Measurements from ENCODE around the gene GBP6. TPM values are rescaled to one million over a fixed set of nuclear protein-coding genes. Genes with fewer than 3 reads are reported as not detected.
"Not testable (repeated sequence)": the region's sequence is repeated elsewhere in the genome, so short reads cannot be mapped to it uniquely, and the experiment has no call there.

Gene GBP6
- total and polyA plus RNA-seq, 10 donors: 0.02 to 0.46 (median 0.24) TPM

GRCh38 chr1:89425056-89425455 lies 61.2 kb downstream of the GBP6 start:
- H3K36me3 ChIP-seq: peaks cover 0 to 36% (median 0%) of the 10 kb centered on the region in 6 donors
- H3K9me3 ChIP-seq: no peaks in the 10 kb centered on the region
- H3K27ac ChIP-seq: no peak overlapping the region
- TF ChIP-seq CTCF (IDR thresholded peaks at IDR 0.05 in 8 of 11, conservative IDR thresholded peaks at IDR 0.05 in 3 of 11) (no peak), POLR2AphosphoS5 (IDR thresholded peaks at IDR 0.05) (no peak)
- H3K4me3 ChIP-seq: no peak overlapping the region
- H3K27me3 ChIP-seq (replicated peaks in 1 of 7): no peaks in the 10 kb centered on the region
- intact Hi-C loops (cut with DNase I; ENCODE audit: low total_unique reads): no loop called here
- no peak for DNase-seq
- no peaks in the 10 kb centered on the region for H3K4me1 ChIP-seq
- 88 to 97% (median 93%) methylated on average over 3 of the region's 3 CpGs for WGBS, 5 donors

GRCh38 chr1:89429062-89429461 lies 65.2 kb downstream of the GBP6 start:
- intact Hi-C loops (cut with DNase I; ENCODE audit: low total_unique reads): no loop called here
- Histone ChIP-seq H3K27me3 (replicated peaks in 1 of 7) (no peaks in the 10 kb centered on the region), H3K27ac (no peak overlapping the region), H3K36me3 (peaks cover 0 to 16% (median 0%) of the 10 kb centered on the region in 6 donors), H3K9me3 (no peaks in the 10 kb centered on the region), H3K4me3 (no peak overlapping the region), H3K4me1 (no peaks in the 10 kb centered on the region)
- TF ChIP-seq CTCF (IDR thresholded peaks at IDR 0.05 in 8 of 11, conservative IDR thresholded peaks at IDR 0.05 in 3 of 11): no peak
- TF ChIP-seq POLR2A (IDR thresholded peaks at IDR 0.05): no peak
- no peak for TF ChIP-seq POLR2AphosphoS5 (IDR thresholded peaks at IDR 0.05)
- DNase-seq: no peak
- 73 to 82% (median 77%) methylated on average over 6 of the region's 6 CpGs for WGBS, 5 donors

GRCh38 chr1:89429681-89430080 lies 65.8 kb downstream of the GBP6 start:
- H3K27ac ChIP-seq; intact Hi-C loops (cut with DNase I; ENCODE audit: low total_unique reads); H3K4me3 ChIP-seq; DNase-seq; H3K27me3 ChIP-seq (replicated peaks in 1 of 7); H3K9me3 ChIP-seq; H3K4me1 ChIP-seq: not testable (repeated sequence)
- 50 to 100% (median 90%) methylated on average over 1 to 2 of the region's 4 CpGs for WGBS, 5 donors
- H3K36me3 ChIP-seq: peaks cover 0 to 10% (median 0%) of the 10 kb centered on the region in 6 donors

- H3K27ac ChIP-seq: no peak overlapping the region
- intact Hi-C loops (cut with DNase I; ENCODE audit: low total_unique reads): no loop called here
Observed at GRCh38 chr1:89433421-89433820, 69.6 kb downstream of the GBP6 start.

GRCh38 chr1:89434058-89434780 lies 70.4 kb downstream of the GBP6 start:
- 74 to 82% (median 80%) methylated on average over 9 of the region's 9 CpGs for WGBS, 5 donors
- H3K27me3 ChIP-seq (replicated peaks in 1 of 7); H3K4me3 ChIP-seq; H3K36me3 ChIP-seq; DNase-seq; intact Hi-C loops (cut with DNase I; ENCODE audit: low total_unique reads); H3K4me1 ChIP-seq; H3K27ac ChIP-seq: not testable (repeated sequence)
- peaks cover 0 to 25% (median 22%) of the 10 kb centered on the region in 8 donors for H3K9me3 ChIP-seq

More at GRCh38 chr1:89433421-89433820, 69.6 kb downstream of the GBP6 start:
- no peak for TF ChIP-seq POLR2A (IDR thresholded peaks at IDR 0.05)
- TF ChIP-seq CTCF (IDR thresholded peaks at IDR 0.05 in 8 of 11, conservative IDR thresholded peaks at IDR 0.05 in 3 of 11): no peak
- Histone ChIP-seq H3K36me3 (no peaks in the 10 kb centered on the region), H3K4me3 (no peak overlapping the region), H3K4me1 (no peaks in the 10 kb centered on the region), H3K27me3 (replicated peaks in 1 of 7) (peaks cover 0 to 4% (median 0%) of the 10 kb centered on the region in 7 donors), H3K9me3 (peaks cover 0 to 17% (median 14%) of the 10 kb centered on the region in 8 donors)
- DNase-seq: no peak
- 68 to 97% (median 93%) methylated on average over 4 of the region's 4 CpGs for WGBS, 5 donors

Other genes starting within 250 kb of the GBP6 start
- 100 to 1,000 TPM in 2 of 7 donors, 10 to 100 TPM in 5; 69.2 to 109 (median 82.6) TPM for gene GBP2, start 237.9 kb upstream of the GBP6 start, total RNA-seq
- 10 to 100 TPM; 62.1 to 75.1 (median 66.4) TPM for gene GBP2, start 237.9 kb upstream of the GBP6 start, polyA plus RNA-seq
- under 1 TPM in 3 of 7 donors, not detected in 4; 0.14 to 0.50 (median 0.24) TPM for gene GBP7, start 188.1 kb upstream of the GBP6 start, total RNA-seq
- under 1 TPM in 2 of 3 donors, not detected in 1; 0.02 to 0.03 TPM for gene GBP7, start 188.1 kb upstream of the GBP6 start, polyA plus RNA-seq
- gene GBP4, start 165.1 kb upstream of the GBP6 start, total RNA-seq: 10 to 100 TPM; 28.3 to 63.5 (median 40.0) TPM
- 10 to 100 TPM; 14.5 to 28.5 (median 15.8) TPM for gene GBP4, start 165.1 kb upstream of the GBP6 start, polyA plus RNA-seq
- 10 to 100 TPM; 48.5 to 94.5 (median 53.2) TPM for gene GBP5, start 91.2 kb upstream of the GBP6 start, total RNA-seq
- gene GBP5, start 91.2 kb upstream of the GBP6 start, polyA plus RNA-seq: 10 to 100 TPM; 11.3 to 16.8 (median 16.0) TPM
- 10 to 100 TPM; 11.6 to 22.5 (median 14.3) TPM for gene LRRC8B, start 160.8 kb downstream of the GBP6 start, total RNA-seq
- 1 to 10 TPM; 1.7 to 3.0 (median 2.0) TPM for gene LRRC8B, start 160.8 kb downstream of the GBP6 start, polyA plus RNA-seq